ENCODE data around the gene KIAA1755. TPM values are rescaled to one million over a fixed set of nuclear protein-coding genes. Genes with fewer than 3 reads are reported as not detected.
A peak's percentile ranks its signal among the peaks of the same experiment; 100 is the strongest.

The KIAA1755 gene
- total RNA-seq, 1 donor from 2014 or later, result 0.22 TPM

DNA sequence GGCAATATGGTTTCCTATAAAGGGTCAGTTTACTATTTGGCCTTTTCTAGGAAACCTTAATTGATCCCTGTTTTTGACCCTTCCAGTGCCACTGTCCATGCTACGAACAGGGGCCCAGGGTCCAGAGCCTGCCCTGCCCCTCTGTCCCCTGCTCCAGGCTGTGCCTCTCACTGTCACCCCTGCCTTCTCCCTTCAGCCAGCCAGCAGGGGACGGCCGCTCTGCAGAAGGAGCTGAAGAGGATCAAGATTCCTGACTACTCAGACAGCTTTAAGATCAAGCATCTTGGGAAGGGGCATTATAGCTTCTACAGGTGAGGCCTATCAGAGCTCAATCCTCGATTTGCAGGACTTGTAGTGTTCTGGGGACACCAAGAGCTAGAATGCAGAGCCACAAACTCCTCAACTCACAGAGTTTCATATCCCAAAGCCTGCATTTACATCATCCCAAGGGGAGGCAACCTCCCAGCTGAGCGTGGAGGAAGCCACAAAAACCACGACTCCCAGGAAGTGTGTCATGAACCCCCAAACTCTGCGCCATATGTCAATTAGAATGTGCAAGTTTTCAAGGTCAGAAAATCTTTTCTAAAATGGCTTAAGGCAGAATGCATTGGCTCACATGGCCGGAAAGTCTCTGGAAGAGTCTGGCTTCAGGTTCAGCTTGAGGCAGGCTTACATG is 47.0 kb upstream of the KIAA1755 start:
- peaks cover 1% of the 10 kb centered on the region for H3K36me3 Mint-ChIP-seq
- H3K4me2 ChIP-seq, result no peak overlapping the region
- H2AFZ ChIP-seq (replicated peaks), result peak overlapping the region; percentile 73
- H3K27ac ChIP-seq, result no peak overlapping the region
- H3K4me1 ChIP-seq, result peaks cover 14% of the 10 kb centered on the region
- H3K4me3 Mint-ChIP-seq, result no peak overlapping the region
- peaks cover 6% of the 10 kb centered on the region for H3K27me3 Mint-ChIP-seq (ENCODE audit: insufficient read depth, low read depth)
- H3K36me3 ChIP-seq, result no peaks in the 10 kb centered on the region
- peaks cover 35% of the 10 kb centered on the region for H3K4me1 Mint-ChIP-seq
- H3K9me3 Mint-ChIP-seq, result no peaks in the 10 kb centered on the region
- peaks cover 6% of the 10 kb centered on the region for H3F3A ChIP-seq (ENCODE audit: low read depth)
- H4K20me1 ChIP-seq (ENCODE audit: low read depth), result no peaks in the 10 kb centered on the region
- H3K9ac ChIP-seq, result no peak overlapping the region
- peak; percentile 23 for DNase-seq (ENCODE audit: low spot score)
- H3K27ac Mint-ChIP-seq, result peak overlapping the region; percentile 95
- no peaks in the 10 kb centered on the region for H3K27me3 ChIP-seq
- no peak overlapping the region for H3K4me3 ChIP-seq
- TF ChIP-seq, protein P1, sequence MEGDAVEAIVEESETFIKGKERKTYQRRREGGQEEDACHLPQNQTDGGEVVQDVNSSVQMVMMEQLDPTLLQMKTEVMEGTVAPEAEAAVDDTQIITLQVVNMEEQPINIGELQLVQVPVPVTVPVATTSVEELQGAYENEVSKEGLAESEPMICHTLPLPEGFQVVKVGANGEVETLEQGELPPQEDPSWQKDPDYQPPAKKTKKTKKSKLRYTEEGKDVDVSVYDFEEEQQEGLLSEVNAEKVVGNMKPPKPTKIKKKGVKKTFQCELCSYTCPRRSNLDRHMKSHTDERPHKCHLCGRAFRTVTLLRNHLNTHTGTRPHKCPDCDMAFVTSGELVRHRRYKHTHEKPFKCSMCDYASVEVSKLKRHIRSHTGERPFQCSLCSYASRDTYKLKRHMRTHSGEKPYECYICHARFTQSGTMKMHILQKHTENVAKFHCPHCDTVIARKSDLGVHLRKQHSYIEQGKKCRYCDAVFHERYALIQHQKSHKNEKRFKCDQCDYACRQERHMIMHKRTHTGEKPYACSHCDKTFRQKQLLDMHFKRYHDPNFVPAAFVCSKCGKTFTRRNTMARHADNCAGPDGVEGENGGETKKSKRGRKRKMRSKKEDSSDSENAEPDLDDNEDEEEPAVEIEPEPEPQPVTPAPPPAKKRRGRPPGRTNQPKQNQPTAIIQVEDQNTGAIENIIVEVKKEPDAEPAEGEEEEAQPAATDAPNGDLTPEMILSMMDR (IDR thresholded peaks at IDR 0.05), result no peak
- no peak for TF ChIP-seq EZH2phosphoT487 (IDR thresholded peaks at IDR 0.05)
- TF ChIP-seq EZH2 (IDR thresholded peaks at IDR 0.05), result no peak
- no peaks in the 10 kb centered on the region for H3K9me3 ChIP-seq (ENCODE audit: low read depth)
- no peaks in the 10 kb centered on the region for H3K79me2 ChIP-seq (ENCODE audit: low read depth)

DNA sequence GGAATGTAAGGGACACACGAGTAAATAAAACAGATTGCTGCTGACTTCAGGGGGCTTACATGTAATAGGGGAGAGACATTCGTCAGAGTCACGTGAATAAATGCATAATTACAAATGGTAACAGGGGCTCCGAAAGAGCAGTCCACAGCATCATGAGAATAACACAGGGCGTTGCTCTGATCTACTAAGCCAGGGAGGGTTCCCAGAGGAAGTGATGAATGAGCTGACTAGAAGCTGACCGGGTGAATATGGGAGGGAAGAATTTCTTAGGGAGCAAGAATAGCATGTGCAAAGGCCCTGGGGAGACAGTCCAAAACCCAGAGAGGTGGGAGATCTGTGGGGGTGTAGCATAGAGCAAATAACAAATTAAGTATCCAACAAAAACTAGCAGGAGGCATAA is 45.8 kb upstream of the KIAA1755 start:
- H3K4me3 Mint-ChIP-seq, result no peak overlapping the region
- H3K9ac ChIP-seq, result no peak overlapping the region
- H3K79me2 ChIP-seq (ENCODE audit: low read depth), result no peaks in the 10 kb centered on the region
- H3K4me3 ChIP-seq, result no peak overlapping the region
- H3K4me1 Mint-ChIP-seq, result peaks cover 42% of the 10 kb centered on the region
- peaks cover 6% of the 10 kb centered on the region for H3F3A ChIP-seq (ENCODE audit: low read depth)
- H3K36me3 Mint-ChIP-seq, result no peaks in the 10 kb centered on the region
- H3K27ac ChIP-seq, result no peak overlapping the region
- H3K36me3 ChIP-seq, result no peaks in the 10 kb centered on the region
- H3K4me1 ChIP-seq, result peaks cover 15% of the 10 kb centered on the region
- no peaks in the 10 kb centered on the region for H3K27me3 ChIP-seq
- H3K4me2 ChIP-seq, result no peak overlapping the region
- no peak overlapping the region for H3K27ac Mint-ChIP-seq
- H4K20me1 ChIP-seq (ENCODE audit: low read depth), result no peaks in the 10 kb centered on the region
- no peaks in the 10 kb centered on the region for H3K9me3 Mint-ChIP-seq
- no peak overlapping the region for H2AFZ ChIP-seq (replicated peaks)
- H3K27me3 Mint-ChIP-seq (ENCODE audit: insufficient read depth, low read depth), result peaks cover 6% of the 10 kb centered on the region
- DNase-seq (ENCODE audit: low spot score), result no peak
- no peaks in the 10 kb centered on the region for H3K9me3 ChIP-seq (ENCODE audit: low read depth)
- TF ChIP-seq EZH2 (IDR thresholded peaks at IDR 0.05), result no peak
- TF ChIP-seq, protein P1 (IDR thresholded peaks at IDR 0.05), result no peak
- TF ChIP-seq EZH2phosphoT487 (IDR thresholded peaks at IDR 0.05), result no peak

DNA sequence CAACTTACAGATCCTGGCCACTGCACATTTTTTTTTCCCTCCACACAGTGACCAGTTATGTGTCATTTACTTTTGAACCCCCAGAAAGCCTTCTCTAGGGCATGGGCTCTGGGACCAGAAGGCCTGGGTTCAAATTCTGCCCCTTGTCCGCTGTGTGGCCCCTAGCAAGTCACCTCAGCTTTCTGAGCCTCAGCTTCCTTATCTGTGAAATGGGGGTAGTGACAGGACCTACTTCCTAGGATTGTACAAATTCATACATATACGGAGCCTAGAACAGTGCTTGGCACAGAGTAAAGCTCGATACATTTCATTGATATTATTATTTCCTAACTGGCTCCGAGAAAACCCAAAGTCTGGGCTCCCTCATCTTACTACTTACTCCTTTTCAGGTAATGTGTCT is 45.0 kb upstream of the KIAA1755 start:
- Histone ChIP-seq H3K9me3 (ENCODE audit: low read depth) (no peaks in the 10 kb centered on the region), H3K4me2 (no peak overlapping the region), H3K27ac (no peak overlapping the region), H3K9ac (no peak overlapping the region), H3K79me2 (ENCODE audit: low read depth) (no peaks in the 10 kb centered on the region), H3F3A (ENCODE audit: low read depth) (peaks cover 6% of the 10 kb centered on the region), H2AFZ (replicated peaks) (no peak overlapping the region), H4K20me1 (ENCODE audit: low read depth) (no peaks in the 10 kb centered on the region), H3K4me3 (no peak overlapping the region), H3K36me3 (no peaks in the 10 kb centered on the region), H3K27me3 (no peaks in the 10 kb centered on the region), H3K4me1 (peaks cover 15% of the 10 kb centered on the region)
- H3K27ac Mint-ChIP-seq, result no peak overlapping the region
- H3K27me3 Mint-ChIP-seq (ENCODE audit: insufficient read depth, low read depth), result peaks cover 9% of the 10 kb centered on the region
- H3K36me3 Mint-ChIP-seq, result no peaks in the 10 kb centered on the region
- no peak for DNase-seq (ENCODE audit: low spot score)
- TF ChIP-seq EZH2 (IDR thresholded peaks at IDR 0.05), result no peak
- TF ChIP-seq, protein P1 (IDR thresholded peaks at IDR 0.05), result no peak
- no peak for TF ChIP-seq EZH2phosphoT487 (IDR thresholded peaks at IDR 0.05)
- H3K4me1 Mint-ChIP-seq, result peaks cover 42% of the 10 kb centered on the region
- H3K9me3 Mint-ChIP-seq, result no peaks in the 10 kb centered on the region
- H3K4me3 Mint-ChIP-seq, result no peak overlapping the region

Data from neural progenitor cell (in vitro differentiated cells).